Measurements from ENCODE around the gene FOS. TPM values are rescaled to one million over a fixed set of nuclear protein-coding genes. Genes with fewer than 3 reads are reported as not detected.

Gene FOS
- polyA plus RNA-seq, 1 donor from 2014 or later: 296 TPM

DNA sequence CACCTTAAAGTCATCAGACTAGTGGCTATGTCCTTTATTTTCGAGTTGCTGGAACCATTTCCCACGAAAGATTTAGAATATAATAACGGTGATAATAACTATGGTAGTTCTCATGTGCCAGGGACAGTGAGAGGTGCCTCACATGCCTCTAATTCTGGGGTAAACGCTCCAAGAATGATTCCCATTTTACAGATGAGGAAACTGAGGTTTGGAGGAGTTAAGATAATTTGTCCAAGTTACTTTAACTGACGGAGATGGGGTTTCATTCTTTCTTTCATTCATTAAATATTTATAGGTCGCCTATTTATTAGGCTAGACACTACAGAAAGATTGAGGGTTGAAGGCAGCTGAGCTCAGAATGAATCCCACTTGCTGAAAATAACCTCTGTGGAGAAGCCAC is 30.7 kb upstream of the FOS start:
- H3F3A ChIP-seq (ENCODE audit: insufficient read depth, low read length, poor library complexity, severe bottlenecking): no peaks in the 10 kb centered on the region
- no peak overlapping the region for H2AFZ ChIP-seq (ENCODE audit: low read depth, low read length)
- no peaks in the 10 kb centered on the region for H3K9me3 ChIP-seq (ENCODE audit: low read length)
- no peaks in the 10 kb centered on the region for H4K20me1 ChIP-seq (ENCODE audit: insufficient read depth)
- no peak for TF ChIP-seq MXI1 (conservative IDR thresholded peaks at IDR 0.05; ENCODE audit: poor library complexity, severe bottlenecking)
- no peak overlapping the region for H3K4me2 ChIP-seq (ENCODE audit: low read length)
- no peaks in the 10 kb centered on the region for H3K79me2 ChIP-seq (replicated peaks; ENCODE audit: insufficient read depth, low read length)
- no peaks in the 10 kb centered on the region for H3K9me2 ChIP-seq (ENCODE audit: insufficient read depth, low read length)
- no peaks in the 10 kb centered on the region for H3K36me3 ChIP-seq (ENCODE audit: insufficient read depth, low read length)
- H3K4me3 ChIP-seq (ENCODE audit: low read length): no peak overlapping the region
- H3K27ac ChIP-seq (ENCODE audit: low read length): no peak overlapping the region
- H3K9ac ChIP-seq (ENCODE audit: low read length): no peak overlapping the region
- no peaks in the 10 kb centered on the region for H3K27me3 ChIP-seq (ENCODE audit: insufficient read depth, low read depth, low read length)

DNA sequence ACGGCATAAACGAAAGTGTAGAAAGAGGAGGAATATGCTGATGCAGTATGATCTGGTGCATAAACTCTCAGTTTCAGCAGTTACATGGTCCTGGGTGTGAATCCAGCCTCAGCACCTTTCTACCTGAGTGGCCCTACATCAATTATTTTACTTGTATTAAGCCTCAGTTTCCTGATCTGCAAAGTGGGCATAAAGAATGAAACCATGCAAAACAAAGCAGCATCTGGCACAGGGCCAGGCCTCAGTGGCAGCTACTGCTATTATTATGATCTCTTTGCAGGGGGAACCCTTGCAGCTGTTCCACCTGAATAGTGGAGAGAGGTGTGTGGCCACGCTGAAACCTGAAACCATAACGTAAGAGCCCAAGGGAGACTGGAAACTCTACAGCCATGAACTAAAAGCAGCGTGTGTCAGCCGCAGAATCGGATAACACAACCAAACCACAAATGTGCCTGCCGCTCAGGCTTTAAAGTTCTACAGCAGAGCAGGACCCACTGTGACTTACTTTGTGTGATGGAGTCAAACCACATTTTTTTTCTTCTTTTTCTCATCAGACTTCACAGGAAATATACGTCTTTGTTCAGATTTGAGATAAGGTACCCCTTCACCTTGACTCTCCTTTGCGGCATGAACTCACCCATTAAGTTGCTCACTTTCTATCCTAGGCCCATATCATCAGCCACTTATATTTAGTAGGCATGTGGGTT is 29.2 kb upstream of the FOS start:
- Histone ChIP-seq H3K36me3 (ENCODE audit: insufficient read depth, low read length) (no peaks in the 10 kb centered on the region), H3K9ac (ENCODE audit: low read length) (no peak overlapping the region), H3K9me3 (ENCODE audit: low read length) (no peaks in the 10 kb centered on the region), H3K27ac (ENCODE audit: low read length) (no peak overlapping the region), H3K79me2 (replicated peaks; ENCODE audit: insufficient read depth, low read length) (no peaks in the 10 kb centered on the region), H3K27me3 (ENCODE audit: insufficient read depth, low read depth, low read length) (no peaks in the 10 kb centered on the region), H3K4me3 (ENCODE audit: low read length) (no peak overlapping the region), H3K4me2 (ENCODE audit: low read length) (no peak overlapping the region), H4K20me1 (ENCODE audit: insufficient read depth) (no peaks in the 10 kb centered on the region), H3K9me2 (ENCODE audit: insufficient read depth, low read length) (no peaks in the 10 kb centered on the region), H3F3A (ENCODE audit: insufficient read depth, low read length, poor library complexity, severe bottlenecking) (no peaks in the 10 kb centered on the region), H2AFZ (ENCODE audit: low read depth, low read length) (no peak overlapping the region)
- TF ChIP-seq MXI1 (conservative IDR thresholded peaks at IDR 0.05; ENCODE audit: poor library complexity, severe bottlenecking) (no peak), RAD21 (conservative IDR thresholded peaks at IDR 0.05) (no peak), TAF1 (IDR thresholded peaks at IDR 0.05; ENCODE audit: low read depth) (no peak), SMC3 (conservative IDR thresholded peaks at IDR 0.05; ENCODE audit: poor library complexity) (no peak), EP300 (conservative IDR thresholded peaks at IDR 0.05; ENCODE audit: poor library complexity, severe bottlenecking) (no peak), POLR2AphosphoS5 (IDR thresholded peaks at IDR 0.05) (no peak), EZH2 (IDR thresholded peaks at IDR 0.05; ENCODE audit: borderline replicate concordance, insufficient read depth, low read length, poor library complexity, severe bottlenecking) (no peak)
- TF ChIP-seq, protein P1, sequence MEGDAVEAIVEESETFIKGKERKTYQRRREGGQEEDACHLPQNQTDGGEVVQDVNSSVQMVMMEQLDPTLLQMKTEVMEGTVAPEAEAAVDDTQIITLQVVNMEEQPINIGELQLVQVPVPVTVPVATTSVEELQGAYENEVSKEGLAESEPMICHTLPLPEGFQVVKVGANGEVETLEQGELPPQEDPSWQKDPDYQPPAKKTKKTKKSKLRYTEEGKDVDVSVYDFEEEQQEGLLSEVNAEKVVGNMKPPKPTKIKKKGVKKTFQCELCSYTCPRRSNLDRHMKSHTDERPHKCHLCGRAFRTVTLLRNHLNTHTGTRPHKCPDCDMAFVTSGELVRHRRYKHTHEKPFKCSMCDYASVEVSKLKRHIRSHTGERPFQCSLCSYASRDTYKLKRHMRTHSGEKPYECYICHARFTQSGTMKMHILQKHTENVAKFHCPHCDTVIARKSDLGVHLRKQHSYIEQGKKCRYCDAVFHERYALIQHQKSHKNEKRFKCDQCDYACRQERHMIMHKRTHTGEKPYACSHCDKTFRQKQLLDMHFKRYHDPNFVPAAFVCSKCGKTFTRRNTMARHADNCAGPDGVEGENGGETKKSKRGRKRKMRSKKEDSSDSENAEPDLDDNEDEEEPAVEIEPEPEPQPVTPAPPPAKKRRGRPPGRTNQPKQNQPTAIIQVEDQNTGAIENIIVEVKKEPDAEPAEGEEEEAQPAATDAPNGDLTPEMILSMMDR (IDR thresholded peaks at IDR 0.05; ENCODE audit: poor library complexity, severe bottlenecking): no peak
- TF ChIP-seq, protein P2, sequence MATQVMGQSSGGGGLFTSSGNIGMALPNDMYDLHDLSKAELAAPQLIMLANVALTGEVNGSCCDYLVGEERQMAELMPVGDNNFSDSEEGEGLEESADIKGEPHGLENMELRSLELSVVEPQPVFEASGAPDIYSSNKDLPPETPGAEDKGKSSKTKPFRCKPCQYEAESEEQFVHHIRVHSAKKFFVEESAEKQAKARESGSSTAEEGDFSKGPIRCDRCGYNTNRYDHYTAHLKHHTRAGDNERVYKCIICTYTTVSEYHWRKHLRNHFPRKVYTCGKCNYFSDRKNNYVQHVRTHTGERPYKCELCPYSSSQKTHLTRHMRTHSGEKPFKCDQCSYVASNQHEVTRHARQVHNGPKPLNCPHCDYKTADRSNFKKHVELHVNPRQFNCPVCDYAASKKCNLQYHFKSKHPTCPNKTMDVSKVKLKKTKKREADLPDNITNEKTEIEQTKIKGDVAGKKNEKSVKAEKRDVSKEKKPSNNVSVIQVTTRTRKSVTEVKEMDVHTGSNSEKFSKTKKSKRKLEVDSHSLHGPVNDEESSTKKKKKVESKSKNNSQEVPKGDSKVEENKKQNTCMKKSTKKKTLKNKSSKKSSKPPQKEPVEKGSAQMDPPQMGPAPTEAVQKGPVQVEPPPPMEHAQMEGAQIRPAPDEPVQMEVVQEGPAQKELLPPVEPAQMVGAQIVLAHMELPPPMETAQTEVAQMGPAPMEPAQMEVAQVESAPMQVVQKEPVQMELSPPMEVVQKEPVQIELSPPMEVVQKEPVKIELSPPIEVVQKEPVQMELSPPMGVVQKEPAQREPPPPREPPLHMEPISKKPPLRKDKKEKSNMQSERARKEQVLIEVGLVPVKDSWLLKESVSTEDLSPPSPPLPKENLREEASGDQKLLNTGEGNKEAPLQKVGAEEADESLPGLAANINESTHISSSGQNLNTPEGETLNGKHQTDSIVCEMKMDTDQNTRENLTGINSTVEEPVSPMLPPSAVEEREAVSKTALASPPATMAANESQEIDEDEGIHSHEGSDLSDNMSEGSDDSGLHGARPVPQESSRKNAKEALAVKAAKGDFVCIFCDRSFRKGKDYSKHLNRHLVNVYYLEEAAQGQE (IDR thresholded peaks at IDR 0.05; ENCODE audit: borderline replicate concordance): no peak
